Ovary (tissue), 9 donors: ENCODE measurements around the gene MEF2D. TPM values are rescaled to one million over a fixed set of nuclear protein-coding genes. Genes with fewer than 3 reads are reported as not detected.
A peak's percentile ranks its signal among the peaks of the same experiment; 100 is the strongest.

Source experiments
- DNase-seq, 5 donors: peaks; one replicate each; pipeline ENCODE4 v3.0.0-alpha.2; 2019 to 2020
- H3K27ac ChIP-seq, 2 donors: fragments of 200-600 bp; one replicate each; pipeline versions ENCODE4 v1.5.1 to v1.8.0; 2019 to 2022
- H3K27me3 ChIP-seq: fragments of 200-600 bp; one replicate; pipeline ENCODE4 v1.8.0; 2022
- H3K36me3 ChIP-seq: fragments of 200-600 bp; sonication (generic); one replicate; pipeline ENCODE4 v1.5.1; 2019
- H3K4me1 ChIP-seq: one replicate; pipeline ENCODE4 v1.8.1; 2013; ENCODE audit warnings: mild to moderate bottlenecking, moderate library complexity; ENCODE audit not compliant: insufficient read depth
- H3K4me3 ChIP-seq: fragments of 200-600 bp; sonication (generic); one replicate; pipeline ENCODE4 v1.5.1; 2017
- H3K9me3 ChIP-seq, 2 donors: fragments of 200-600 bp in 1 of 2; sonication (generic) in 1 of 2; one replicate each; pipeline versions ENCODE4 v1.5.1 to v1.8.1; 2013 to 2019; ENCODE audit warnings: mild to moderate bottlenecking in 1 of 2, moderate library complexity in 1 of 2
- EP300 ChIP-seq: sonication (generic); formaldehyde crosslinking; IDR thresholded peaks from one replicate; pipeline ENCODE4 v1.6.1; 2017; ENCODE audit warnings: antibody characterized with exemption
- POLR2A ChIP-seq: fragments of 450-650 bp; IDR thresholded peaks from one replicate; pipeline ENCODE4 v1.6.1; 2017; ENCODE audit warnings: antibody characterized with exemption, mild to moderate bottlenecking, moderate library complexity
- WGBS, 3 donors: extraction: QIAGEN DNeasy Blood & Tissue Kit in 1 of 3; methylation state at CpG; one replicate each; pipeline versions ENCODE4 v1.1.5 to v1.1.7; 2013 to 2017; 5-methylcytosine and 5-hydroxymethylcytosine counted together
- intact Hi-C, 4 donors: fragments of 100-400 bp; cut with DNase I; formaldehyde crosslinking; loops; one replicate each; pipeline versions ENCODE4 v1.11.0 to v1.15.1; 2022 to 2023
- polyA plus RNA-seq, 2 donors: library from polyadenylated mRNA; stranded (reverse); fragments of 200-250 nt in 1 of 2; fragments of 350-450 nt in 1 of 2; fragmentation: Illumina TruSeq in 1 of 2; extraction: RNeasy Lipid Tissue Mini Kit (QIAGEN cat#74804) in 1 of 2; gene quantifications; one replicate each; pipeline ENCODE4 v1.2.3, GENCODE V29; 2013 to 2014
- total RNA-seq, 7 donors: library from RNA; depleted of rRNA in 2 of 7; stranded (reverse); fragments of >200 nt in 2 of 7; fragmentation: NEBNext Ultra II Directional in 3 of 7; extraction: Animal tissue kit (Norgen Biotek cat#: 25700) in 3 of 7; gene quantifications; one replicate each; pipeline versions ENCODE4 v1.1.0 to v1.2.4, GENCODE V29; 2016 to 2023
- TF ChIP-seq, protein P1 (sequence below), 3 donors: fragments of 450-650 bp in 2 of 3; fragments of 200-600 bp in 1 of 3; IDR thresholded peaks; one replicate each; pipeline versions ENCODE4 v1.5.1 to v1.8.0; 2016 to 2022; ENCODE audit warnings: antibody characterized with exemption in 3 of 3, mild to moderate bottlenecking in 1 of 3
- donor health status: DM: no; HTN: no; CAD: no; lungs with moderate emphysema.
- donor health status: DM: no; HTN: no; CAD: no.
- donor health status: Bipolar disorder and iron deficiency.
- donor health status: DM: yes; HTN: yes; CAD: no.
- donor health status: DM: no; HTN: no; CAD: no.
- donor health status: DM: yes; HTN: yes; CAD: no.

Gene MEF2D
- total and polyA plus RNA-seq, 9 donors = 30.0 to 96.6 (median 57.6) TPM

GRCh38 chr1:156488566-156489165 is 11.9 kb downstream of the MEF2D start:
- H3K27ac ChIP-seq = peak overlapping the region; percentile 66 to 91

GRCh38 chr1:156487862-156488261 is 12.7 kb downstream of the MEF2D start:
- no peak for TF ChIP-seq POLR2A
- TF ChIP-seq, protein P1, sequence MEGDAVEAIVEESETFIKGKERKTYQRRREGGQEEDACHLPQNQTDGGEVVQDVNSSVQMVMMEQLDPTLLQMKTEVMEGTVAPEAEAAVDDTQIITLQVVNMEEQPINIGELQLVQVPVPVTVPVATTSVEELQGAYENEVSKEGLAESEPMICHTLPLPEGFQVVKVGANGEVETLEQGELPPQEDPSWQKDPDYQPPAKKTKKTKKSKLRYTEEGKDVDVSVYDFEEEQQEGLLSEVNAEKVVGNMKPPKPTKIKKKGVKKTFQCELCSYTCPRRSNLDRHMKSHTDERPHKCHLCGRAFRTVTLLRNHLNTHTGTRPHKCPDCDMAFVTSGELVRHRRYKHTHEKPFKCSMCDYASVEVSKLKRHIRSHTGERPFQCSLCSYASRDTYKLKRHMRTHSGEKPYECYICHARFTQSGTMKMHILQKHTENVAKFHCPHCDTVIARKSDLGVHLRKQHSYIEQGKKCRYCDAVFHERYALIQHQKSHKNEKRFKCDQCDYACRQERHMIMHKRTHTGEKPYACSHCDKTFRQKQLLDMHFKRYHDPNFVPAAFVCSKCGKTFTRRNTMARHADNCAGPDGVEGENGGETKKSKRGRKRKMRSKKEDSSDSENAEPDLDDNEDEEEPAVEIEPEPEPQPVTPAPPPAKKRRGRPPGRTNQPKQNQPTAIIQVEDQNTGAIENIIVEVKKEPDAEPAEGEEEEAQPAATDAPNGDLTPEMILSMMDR (IDR thresholded peaks at IDR 0.05) = no peak
- no peak for TF ChIP-seq EP300
- H3K27ac ChIP-seq = peak overlapping the region in 1 of 2 donors; percentile 91
- H3K36me3 ChIP-seq = no peaks in the 10 kb centered on the region
- DNase-seq = no peak
- peaks cover 37% of the 10 kb centered on the region for H3K4me1 ChIP-seq
- H3K27me3 ChIP-seq = no peaks in the 10 kb centered on the region
- WGBS, 3 donors = 67 to 79% (median 71%) methylated on average over 4 of the region's 4 CpGs
- no peaks in the 10 kb centered on the region for H3K9me3 ChIP-seq
- intact Hi-C loops = loop anchor here in 1 of 4 donors (10.0 kb wide), 1 partner anchor 117 kb away; the partner anchor contains the start of gene GPATCH4
- H3K4me3 ChIP-seq = no peak overlapping the region

More at GRCh38 chr1:156488566-156489165, 11.9 kb downstream of the MEF2D start:
- DNase-seq = no peak
- 56 to 65% (median 60%) methylated on average over 5 of the region's 5 CpGs for WGBS, 3 donors
- intact Hi-C loops = loop anchor here in 1 of 4 donors (10.0 kb wide), 1 partner anchor 116 kb away; the partner anchor contains the start of gene GPATCH4
- Histone ChIP-seq H3K4me3 (no peak overlapping the region), H3K27me3 (no peaks in the 10 kb centered on the region), H3K4me1 (peaks cover 42% of the 10 kb centered on the region), H3K9me3 (no peaks in the 10 kb centered on the region), H3K36me3 (no peaks in the 10 kb centered on the region)
- TF ChIP-seq POLR2A (no peak), EP300 (no peak)
- TF ChIP-seq, protein P1 (IDR thresholded peaks at IDR 0.05) = no peak

DNA sequence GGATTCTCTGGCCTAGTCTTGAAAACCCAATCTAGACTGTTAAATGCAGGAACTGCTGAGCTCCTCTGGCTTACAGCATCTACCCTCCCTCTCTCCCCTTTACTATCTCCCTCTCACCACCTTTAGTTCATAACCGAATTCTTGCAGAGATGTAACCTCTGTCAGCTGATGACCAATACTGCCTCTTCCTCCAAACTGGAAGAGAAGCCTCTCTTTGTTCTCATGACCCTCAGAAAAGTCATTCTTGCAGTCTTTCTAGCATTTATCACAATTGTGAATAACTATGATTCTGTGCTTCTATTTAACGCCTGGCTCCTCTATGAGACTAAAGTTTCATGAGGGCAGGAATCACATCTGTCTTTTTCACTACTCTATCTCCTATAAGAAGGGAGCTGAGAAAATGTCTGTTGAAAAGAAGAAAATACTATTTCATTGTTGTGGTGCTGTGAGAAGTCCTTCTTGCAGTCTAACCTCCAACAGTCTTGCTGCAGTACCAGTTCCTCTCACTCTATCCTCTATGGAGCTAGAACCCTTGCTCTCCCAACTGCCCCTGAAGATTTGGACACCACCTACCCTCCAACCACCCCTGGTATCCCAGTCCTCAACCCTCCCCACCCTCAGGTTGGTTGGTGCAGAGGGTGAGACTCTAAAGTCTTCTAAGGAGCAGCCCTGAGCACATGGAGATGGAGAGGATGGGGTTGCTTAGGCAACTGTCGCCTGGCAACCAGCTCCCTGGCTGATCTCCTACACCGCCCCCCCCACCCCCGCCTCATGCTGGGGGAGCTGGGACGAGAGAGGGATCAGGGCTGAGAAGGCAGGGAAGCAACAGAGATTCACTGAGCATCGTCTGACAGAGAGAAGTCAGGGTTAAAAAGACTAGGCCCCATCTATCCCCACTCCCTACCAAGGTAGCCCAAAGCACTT is 13.9 kb downstream of the MEF2D start:
- Histone ChIP-seq H3K9me3 (no peaks in the 10 kb centered on the region), H3K4me3 (no peak overlapping the region), H3K27me3 (no peaks in the 10 kb centered on the region), H3K4me1 (peaks cover 26% of the 10 kb centered on the region), H3K27ac (no peak overlapping the region), H3K36me3 (no peaks in the 10 kb centered on the region)
- intact Hi-C loops = loop anchor here in 1 of 4 donors (10.0 kb wide), 1 partner anchor 118 kb away; the partner anchor contains the start of gene GPATCH4
- WGBS, 3 donors = 74 to 79% (median 78%) methylated on average over 7 of the region's 7 CpGs
- DNase-seq = no peak
- TF ChIP-seq EP300 (no peak), POLR2A (no peak)
- TF ChIP-seq, protein P1 (IDR thresholded peaks at IDR 0.05) = no peak

DNA sequence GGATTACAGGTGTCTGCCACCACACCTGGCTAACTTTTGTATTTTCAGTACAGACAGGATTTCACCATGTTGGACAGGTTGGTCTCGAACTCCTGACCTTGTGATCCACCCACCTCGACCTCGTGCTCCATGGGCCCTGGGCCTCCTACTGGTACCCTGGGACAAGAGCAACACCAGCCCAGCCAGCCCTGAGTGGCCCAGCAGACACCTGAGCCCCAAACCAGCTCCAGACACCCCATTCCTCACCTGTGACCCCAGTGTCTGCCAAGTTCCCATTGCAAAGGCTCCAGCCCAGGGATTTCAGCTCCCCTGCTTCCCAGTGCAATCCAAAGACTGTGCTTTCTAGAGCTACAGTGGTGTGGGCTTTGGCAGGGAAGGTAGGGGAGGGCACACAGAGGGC is 14.6 kb downstream of the MEF2D start:
- no peaks in the 10 kb centered on the region for H3K36me3 ChIP-seq
- DNase-seq = no peak
- no peak overlapping the region for H3K27ac ChIP-seq
- H3K27me3 ChIP-seq = no peaks in the 10 kb centered on the region
- no peak for TF ChIP-seq EP300
- TF ChIP-seq, protein P1 (IDR thresholded peaks at IDR 0.05) = no peak
- TF ChIP-seq POLR2A = no peak
- H3K4me3 ChIP-seq = no peak overlapping the region
- intact Hi-C loops = loop anchor here in 1 of 4 donors (10.0 kb wide), 1 partner anchor 119 kb away; the partner anchor contains the start of gene GPATCH4
- no peaks in the 10 kb centered on the region for H3K9me3 ChIP-seq
- 80 to 88% (median 88%) methylated on average over 3 of the region's 3 CpGs for WGBS, 3 donors
- peaks cover 19% of the 10 kb centered on the region for H3K4me1 ChIP-seq
